Stomach smooth muscle (tissue), 2 donors: ENCODE measurements around the gene HPSE2.

Source experiments
- H3K27ac ChIP-seq: one replicate; pipeline ENCODE4 v1.7.0; 2013; ENCODE audit warnings: mild to moderate bottlenecking, low read length, inconsistent platforms
- H3K27me3 ChIP-seq, 2 donors: one replicate each; pipeline ENCODE4 v1.7.0; 2013; ENCODE audit warnings: low read length in 2 of 2; ENCODE audit not compliant: insufficient read depth in 2 of 2, control insufficient read depth in 1 of 2
- H3K36me3 ChIP-seq, 2 donors: one replicate each; pipeline ENCODE4 v1.7.0; 2013; ENCODE audit warnings: low read length in 2 of 2; ENCODE audit not compliant: control insufficient read depth in 2 of 2, insufficient read depth in 2 of 2
- H3K4me1 ChIP-seq: one replicate; pipeline ENCODE4 v1.7.0; 2013; ENCODE audit warnings: low read length; ENCODE audit not compliant: control insufficient read depth, insufficient read depth
- H3K4me3 ChIP-seq, 2 donors: one replicate each; pipeline ENCODE4 v1.7.0; 2013; ENCODE audit warnings: low read length in 2 of 2
- H3K9ac ChIP-seq, 2 donors: one replicate each; pipeline ENCODE4 v1.7.0; 2013; ENCODE audit warnings: low read length in 2 of 2, mild to moderate bottlenecking in 1 of 2
- H3K9me3 ChIP-seq, 2 donors: one replicate each; pipeline ENCODE4 v1.7.0; 2013; ENCODE audit warnings: low read length in 2 of 2; ENCODE audit not compliant: control insufficient read depth in 2 of 2
- donor health status: healthy.
- donor health status: Pancreatic carcinoma.

Gene HPSE2

DNA sequence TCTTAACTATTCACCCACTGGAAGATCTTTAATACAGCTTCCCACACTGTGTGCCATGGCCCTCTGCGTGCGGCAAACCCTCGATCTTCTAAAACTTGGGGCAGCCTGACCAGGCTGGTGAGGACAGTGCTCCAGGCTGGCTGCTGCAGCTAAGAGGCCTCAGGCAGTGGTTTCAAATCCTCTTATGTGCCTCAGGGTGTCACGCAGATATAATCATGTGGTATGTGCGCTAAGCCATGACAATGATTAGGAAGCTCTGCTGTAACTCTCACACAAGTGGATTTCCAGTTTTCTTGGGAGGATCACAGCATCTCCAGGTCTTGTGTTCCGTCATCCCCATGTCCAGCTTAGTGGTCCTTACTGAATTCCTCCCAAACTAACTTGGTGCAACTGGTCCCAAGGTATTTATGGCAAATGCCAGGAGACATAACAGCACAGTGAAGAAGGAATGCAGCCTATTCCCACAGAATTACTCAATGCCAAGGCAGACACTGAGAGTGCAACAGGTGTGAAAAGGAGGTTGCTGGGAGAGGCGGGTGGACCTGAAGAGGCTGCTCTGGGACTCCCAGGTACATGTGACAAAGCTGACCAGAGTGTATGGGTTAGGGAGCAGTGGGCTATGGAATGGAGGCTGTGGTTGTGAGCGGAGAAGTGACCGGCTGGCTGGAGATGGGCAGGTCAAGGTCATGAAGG, 791.2 kb downstream of the HPSE2 start:
- peaks cover 10% of the 10 kb centered on the region for H3K4me1 ChIP-seq
- no peak overlapping the region for H3K9ac ChIP-seq
- no peaks in the 10 kb centered on the region for H3K9me3 ChIP-seq
- H3K27me3 ChIP-seq = no peaks in the 10 kb centered on the region
- H3K4me3 ChIP-seq = no peak overlapping the region
- no peak overlapping the region for H3K27ac ChIP-seq
- peaks cover 11 to 22% of the 10 kb centered on the region in 2 donors for H3K36me3 ChIP-seq

DNA sequence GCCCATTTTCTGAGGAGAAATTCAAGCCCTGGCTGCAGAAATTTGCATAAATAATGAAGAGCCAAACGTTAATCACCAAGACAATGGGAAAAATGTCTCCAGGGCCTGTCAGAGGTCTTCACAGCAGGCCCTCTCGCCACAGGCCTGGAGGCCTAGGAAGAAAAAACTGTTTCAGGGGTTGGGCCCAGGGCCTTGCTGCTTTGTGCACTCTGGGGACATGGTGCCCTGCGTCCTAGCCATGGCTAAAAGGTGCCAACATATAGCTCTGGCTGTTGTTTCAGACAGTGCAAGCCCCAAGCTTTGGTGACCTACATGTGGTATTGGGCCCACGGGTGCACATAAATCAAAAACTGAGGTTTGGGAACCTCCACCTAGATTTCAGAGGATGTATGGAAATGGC, 796.9 kb downstream of the HPSE2 start:
- Histone ChIP-seq H3K27me3 (no peaks in the 10 kb centered on the region), H3K4me1 (no peaks in the 10 kb centered on the region), H3K27ac (no peak overlapping the region), H3K9me3 (no peaks in the 10 kb centered on the region), H3K4me3 (no peak overlapping the region), H3K9ac (no peak overlapping the region), H3K36me3 (peaks cover 26 to 29% of the 10 kb centered on the region in 2 donors)

DNA sequence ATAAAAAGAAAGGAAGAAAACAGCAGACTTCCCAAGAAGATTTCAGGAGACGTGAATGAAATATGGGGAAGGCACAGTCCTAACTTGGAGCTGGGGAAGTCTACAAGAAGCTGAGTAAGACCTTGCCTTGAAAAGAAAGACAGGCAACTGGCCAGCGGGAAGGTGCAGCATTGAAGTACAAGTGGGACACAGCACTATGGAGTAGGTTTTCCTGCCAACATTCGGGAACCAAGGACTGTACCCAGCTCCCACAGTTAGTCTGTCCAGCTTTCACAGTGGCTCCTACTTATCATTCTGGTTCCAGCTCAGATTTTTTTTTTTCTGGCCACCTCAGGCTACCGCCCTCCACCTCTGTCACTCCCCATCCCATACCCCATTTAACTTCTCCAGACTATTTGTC, 798.9 kb downstream of the HPSE2 start:
- H3K4me1 ChIP-seq = no peaks in the 10 kb centered on the region
- no peak overlapping the region for H3K9ac ChIP-seq
- H3K9me3 ChIP-seq = no peaks in the 10 kb centered on the region
- no peaks in the 10 kb centered on the region for H3K27me3 ChIP-seq
- no peak overlapping the region for H3K27ac ChIP-seq
- H3K36me3 ChIP-seq = peaks cover 30 to 33% of the 10 kb centered on the region in 2 donors
- H3K4me3 ChIP-seq = no peak overlapping the region

DNA sequence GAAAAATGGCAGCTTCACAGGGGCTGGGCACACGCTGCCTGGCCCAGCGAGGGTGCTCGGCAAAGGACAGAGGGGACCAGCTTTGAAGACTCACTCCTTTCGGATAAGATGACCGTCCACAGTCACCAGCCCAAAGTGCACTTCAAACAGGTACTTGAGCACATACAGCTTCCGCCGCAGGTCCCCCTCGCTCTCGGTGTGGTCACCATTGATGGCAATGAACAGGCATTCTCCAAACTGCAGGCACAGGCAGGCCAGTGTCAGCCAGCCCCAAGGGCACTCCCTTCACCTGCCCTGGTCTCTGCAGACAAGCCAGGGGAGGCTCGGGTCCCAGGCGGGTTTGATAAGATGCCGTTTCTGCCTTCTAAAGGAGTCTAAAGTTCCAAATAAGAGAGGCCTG, 800.5 kb downstream of the HPSE2 start:
- Histone ChIP-seq H3K36me3 (peaks cover 44 to 47% of the 10 kb centered on the region in 2 donors), H3K27ac (no peak overlapping the region), H3K27me3 (no peaks in the 10 kb centered on the region), H3K9me3 (no peaks in the 10 kb centered on the region), H3K9ac (no peak overlapping the region), H3K4me1 (no peaks in the 10 kb centered on the region), H3K4me3 (no peak overlapping the region)

DNA sequence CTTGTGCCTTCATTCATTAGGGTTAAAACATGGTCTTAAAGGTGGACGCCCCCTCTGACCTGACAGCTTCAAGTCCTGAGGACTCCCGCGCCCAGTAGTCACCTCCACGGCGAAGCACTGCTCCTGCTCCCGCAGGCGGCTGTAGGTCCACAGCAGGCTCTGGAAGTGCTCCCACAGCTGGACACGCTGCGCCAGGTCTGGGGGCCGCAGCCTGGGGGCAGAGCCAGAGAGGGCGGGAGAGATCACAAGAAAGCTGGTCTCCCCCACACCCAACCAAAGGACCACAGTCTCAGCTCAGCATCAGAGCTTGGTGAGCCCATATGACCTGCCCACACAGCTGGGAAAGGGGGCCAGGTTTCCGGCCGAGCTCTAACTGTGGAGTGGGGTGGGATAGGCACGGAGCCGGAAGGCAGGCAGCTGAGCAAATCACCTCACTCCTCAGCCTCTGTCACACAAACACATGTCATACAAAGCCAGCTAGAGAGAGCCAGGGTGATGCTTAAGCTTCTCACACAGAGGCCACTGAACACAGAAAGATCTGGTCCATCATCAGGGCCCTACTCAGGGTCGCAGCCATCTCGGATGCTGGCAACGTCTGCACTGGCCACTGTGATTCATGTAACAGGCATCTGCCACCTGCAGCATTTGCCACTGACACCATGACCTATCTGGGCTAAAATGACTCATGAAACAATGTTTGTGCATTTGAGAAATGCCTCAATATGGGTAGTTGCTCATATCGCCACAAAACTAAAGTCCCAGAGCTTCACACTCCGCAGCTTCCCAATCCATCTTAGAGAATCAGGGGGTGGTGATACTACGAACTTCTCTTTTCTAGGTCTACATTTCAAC, 801.5 kb downstream of the HPSE2 start:
- Histone ChIP-seq H3K9me3 (no peaks in the 10 kb centered on the region), H3K4me1 (no peaks in the 10 kb centered on the region), H3K9ac (no peak overlapping the region), H3K27ac (no peak overlapping the region), H3K27me3 (no peaks in the 10 kb centered on the region), H3K36me3 (peaks cover 44 to 54% of the 10 kb centered on the region in 2 donors), H3K4me3 (no peak overlapping the region)

DNA sequence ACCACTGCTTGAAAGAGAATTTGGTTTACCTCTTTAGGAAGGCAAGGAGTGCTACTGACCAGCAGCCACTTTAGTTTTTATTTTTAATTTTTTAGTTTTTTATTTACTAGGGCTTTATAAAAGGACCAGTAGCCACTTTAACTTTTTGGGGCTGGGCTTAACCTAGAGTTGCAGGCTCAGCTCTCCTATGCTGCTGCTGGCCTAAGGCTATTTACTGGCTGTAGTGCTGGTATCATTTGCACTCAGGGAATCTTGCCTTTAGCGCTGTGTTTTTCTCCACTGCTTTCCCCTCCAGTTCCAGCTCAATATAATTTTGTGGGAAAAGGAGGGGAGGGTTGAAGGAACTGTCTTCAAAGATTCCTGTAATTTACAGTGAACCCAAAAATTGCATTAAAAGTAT, 802.3 kb downstream of the HPSE2 start:
- Histone ChIP-seq H3K27ac (no peak overlapping the region), H3K4me1 (no peaks in the 10 kb centered on the region), H3K27me3 (no peaks in the 10 kb centered on the region), H3K4me3 (no peak overlapping the region), H3K9me3 (no peaks in the 10 kb centered on the region), H3K9ac (no peak overlapping the region), H3K36me3 (peaks cover 44 to 55% of the 10 kb centered on the region in 2 donors)

DNA sequence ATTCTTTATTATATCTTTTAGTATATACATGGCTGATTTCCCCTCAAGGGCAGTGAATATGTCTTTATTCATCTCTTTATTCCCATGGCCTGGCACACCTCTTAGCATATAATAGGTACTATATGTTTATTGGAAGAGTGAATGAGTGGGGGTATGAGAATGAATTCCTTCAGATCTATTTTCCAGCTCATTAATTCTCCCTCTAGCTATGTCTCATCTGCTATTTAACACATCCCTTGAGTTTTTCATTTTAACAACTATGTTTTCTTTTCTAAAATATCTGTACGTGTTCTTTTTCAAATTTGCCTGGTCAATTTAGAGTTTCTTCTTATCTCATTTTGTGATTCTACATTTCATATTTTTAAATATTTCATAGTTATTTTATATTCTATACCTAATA, 803.3 kb downstream of the HPSE2 start:
- Histone ChIP-seq H3K36me3 (peaks cover 50 to 62% of the 10 kb centered on the region in 2 donors), H3K4me3 (no peak overlapping the region), H3K27ac (no peak overlapping the region), H3K4me1 (no peaks in the 10 kb centered on the region), H3K9ac (no peak overlapping the region), H3K9me3 (no peaks in the 10 kb centered on the region), H3K27me3 (no peaks in the 10 kb centered on the region)

DNA sequence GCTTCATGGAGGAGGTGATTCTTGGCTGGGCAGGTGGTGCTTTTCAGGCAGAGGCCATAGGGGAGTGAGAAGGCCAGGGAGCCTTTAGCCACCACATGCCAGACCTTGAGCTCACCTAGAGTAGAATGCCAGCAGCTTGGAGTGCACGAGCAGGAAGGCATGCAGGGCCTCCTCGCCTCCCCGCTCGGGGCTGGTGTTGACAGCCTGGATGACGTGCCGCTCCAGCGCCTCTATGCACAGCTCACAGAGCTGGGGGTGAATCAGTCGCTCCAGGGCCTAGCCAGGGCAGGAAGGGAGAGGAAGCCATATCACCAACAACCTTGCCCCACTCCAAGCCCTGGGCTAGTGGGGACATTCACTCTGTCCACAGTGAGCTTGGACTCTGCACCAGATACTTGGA, 804.6 kb downstream of the HPSE2 start:
- Histone ChIP-seq H3K27ac (no peak overlapping the region), H3K36me3 (peaks cover 55 to 60% of the 10 kb centered on the region in 2 donors), H3K9me3 (no peaks in the 10 kb centered on the region), H3K27me3 (no peaks in the 10 kb centered on the region), H3K9ac (no peak overlapping the region), H3K4me3 (no peak overlapping the region), H3K4me1 (no peaks in the 10 kb centered on the region)

DNA sequence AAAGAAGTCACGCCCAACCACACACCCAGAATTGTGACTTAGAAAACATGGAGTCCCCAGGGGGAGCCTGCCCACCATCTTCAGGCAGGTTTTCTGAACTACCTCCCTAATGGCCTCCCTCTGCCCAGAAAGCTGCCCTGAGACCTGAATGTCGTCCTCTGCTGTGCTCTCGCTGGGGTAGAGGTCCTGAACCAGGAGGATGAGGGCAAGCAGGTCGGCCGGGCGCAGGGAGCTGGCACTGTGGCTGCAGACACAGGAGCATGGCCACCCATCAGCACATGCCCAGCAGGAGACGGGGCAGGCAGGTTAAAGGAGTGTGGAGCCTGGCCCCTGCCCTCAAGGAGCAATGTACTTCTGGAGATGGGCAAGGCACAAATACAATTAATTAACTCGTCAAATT, 805.2 kb downstream of the HPSE2 start:
- no peaks in the 10 kb centered on the region for H3K9me3 ChIP-seq
- peaks cover 53 to 57% of the 10 kb centered on the region in 2 donors for H3K36me3 ChIP-seq
- H3K27ac ChIP-seq = no peak overlapping the region
- H3K4me3 ChIP-seq = no peak overlapping the region
- no peak overlapping the region for H3K9ac ChIP-seq
- H3K27me3 ChIP-seq = no peaks in the 10 kb centered on the region
- H3K4me1 ChIP-seq = no peaks in the 10 kb centered on the region

DNA sequence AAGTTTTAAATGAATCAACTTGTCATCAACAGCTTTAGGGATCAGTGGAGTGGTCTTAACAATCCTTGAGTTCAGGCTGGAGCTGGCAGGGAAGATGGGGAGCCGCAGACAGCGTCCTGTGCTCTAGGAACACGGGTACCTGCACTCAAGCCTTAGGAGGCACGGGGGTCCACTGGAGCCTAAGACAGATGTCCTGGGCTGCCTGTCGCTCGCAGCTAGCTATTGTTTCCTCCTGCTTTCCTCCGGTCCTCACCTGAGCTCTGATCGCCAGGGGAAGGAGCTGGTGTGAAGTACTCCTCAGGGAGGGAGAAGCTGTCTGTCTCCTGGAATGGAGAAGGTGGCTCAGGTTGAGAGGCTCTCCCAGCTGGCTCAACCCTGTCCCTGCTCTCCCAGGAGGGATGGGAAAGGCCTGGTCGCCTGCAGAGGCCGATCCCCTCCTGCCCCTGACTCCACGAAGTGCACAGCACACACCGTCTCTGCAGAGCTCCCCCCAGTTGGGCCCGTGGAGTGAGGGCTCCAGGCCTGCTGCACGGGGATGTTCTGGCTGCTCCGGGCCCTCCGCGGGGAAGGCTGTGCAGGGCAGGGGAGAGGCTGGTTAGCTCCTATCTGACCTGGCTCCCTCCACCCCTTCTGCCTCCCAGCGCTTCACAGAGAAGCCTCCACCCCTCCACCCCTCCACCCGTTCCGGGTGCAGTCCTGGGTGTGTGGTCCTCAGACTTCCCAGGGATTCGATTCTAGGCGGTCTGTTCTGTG, 806.2 kb downstream of the HPSE2 start:
- Histone ChIP-seq H3K27me3 (no peaks in the 10 kb centered on the region), H3K36me3 (peaks cover 47 to 52% of the 10 kb centered on the region in 2 donors)

More for the DNA sequence above, 806.2 kb downstream of the HPSE2 start:
- no peaks in the 10 kb centered on the region for H3K4me1 ChIP-seq
- no peak overlapping the region for H3K27ac ChIP-seq
- no peaks in the 10 kb centered on the region for H3K9me3 ChIP-seq
- H3K9ac ChIP-seq = no peak overlapping the region
- no peak overlapping the region for H3K4me3 ChIP-seq
